Stimulated activated CD8-positive, alpha-beta memory T cell treated with anti-CD3 and anti-CD28 coated beads, Interleukin-15, amount 100 ng/mL, for 1 hour (primary cell): ENCODE data around the gene TLK1.
"Not testable (repeated sequence)": the region's sequence is repeated elsewhere in the genome, so short reads cannot be mapped to it uniquely, and the experiment has no call there.

Experiments used
- DNase-seq: peaks from one replicate; pipeline ENCODE4 v3.0.0-alpha.2; 2020; ENCODE audit warnings: low read depth

Gene TLK1

GRCh38 chr2:171081649-171082111 is 79.0 kb downstream of the TLK1 start:
- no peak for DNase-seq

GRCh38 chr2:171080607-171081006 is 80.1 kb downstream of the TLK1 start:
- DNase-seq, result no peak

GRCh38 chr2:171076422-171076821 is 84.3 kb downstream of the TLK1 start:
- not testable (repeated sequence) for DNase-seq

- no peak for DNase-seq
Measured at GRCh38 chr2:171072164-171072563, 88.5 kb downstream of the TLK1 start.

- DNase-seq, result no peak
Measured at GRCh38 chr2:171069286-171069956, 91.3 kb downstream of the TLK1 start.

- no peak for DNase-seq
Measured at GRCh38 chr2:171066110-171066509, 94.6 kb downstream of the TLK1 start.

- no peak for DNase-seq
Measured at GRCh38 chr2:171057575-171057974, 103.1 kb downstream of the TLK1 start.

- DNase-seq, result no peak
Measured at GRCh38 chr2:171056307-171056706, 104.4 kb downstream of the TLK1 start.

GRCh38 chr2:171049691-171050090 is 111.0 kb downstream of the TLK1 start:
- no peak for DNase-seq

- DNase-seq, result no peak
Measured at GRCh38 chr2:171046048-171046560, 114.6 kb downstream of the TLK1 start.

- DNase-seq, result no peak
Measured at GRCh38 chr2:171044416-171044815, 116.3 kb downstream of the TLK1 start.

- DNase-seq, result no peak
Measured at GRCh38 chr2:171042253-171042969, 118.3 kb downstream of the TLK1 start.

GRCh38 chr2:171036532-171036931 is 124.2 kb downstream of the TLK1 start:
- no peak for DNase-seq

GRCh38 chr2:171034315-171034714 is 126.4 kb downstream of the TLK1 start:
- no peak for DNase-seq

GRCh38 chr2:171025214-171025613 is 135.5 kb downstream of the TLK1 start:
- no peak for DNase-seq

- DNase-seq, result no peak
Measured at GRCh38 chr2:171018522-171018921, 142.2 kb downstream of the TLK1 start.

GRCh38 chr2:171016125-171016524 is 144.6 kb downstream of the TLK1 start:
- DNase-seq, result no peak

GRCh38 chr2:171013851-171014250 is 146.8 kb downstream of the TLK1 start:
- DNase-seq, result no peak

GRCh38 chr2:171009386-171009785 is 151.3 kb downstream of the TLK1 start:
- no peak for DNase-seq

- no peak for DNase-seq
Measured at GRCh38 chr2:171008550-171009205, 152.0 kb downstream of the TLK1 start.

- DNase-seq, result no peak
Measured at GRCh38 chr2:171004833-171005232, 155.9 kb downstream of the TLK1 start.

- DNase-seq, result no peak
Measured at GRCh38 chr2:171004363-171004762, 156.3 kb downstream of the TLK1 start.

- no peak for DNase-seq
Measured at GRCh38 chr2:170999654-171000053, 161.0 kb downstream of the TLK1 start.
